HG03439 (cell line): ENCODE results near the gene LINC01488.

Experiments
- ATAC-seq: cut with Tn5 transposase; IDR thresholded peaks from one replicate; pipeline ENCODE4 v1.9.1; 2021; ENCODE audit warnings: mild to moderate bottlenecking, moderate library complexity; ENCODE audit not compliant: unreplicated experiment

Gene LINC01488

GRCh38 chr11:69524991-69525411 lies 43.5 kb downstream of the LINC01488 start:
- no peak for ATAC-seq

GRCh38 chr11:69525516-69526452 lies 44.3 kb downstream of the LINC01488 start:
- no peak for ATAC-seq

- no peak for ATAC-seq
These were observed 45.0 kb downstream of the LINC01488 start for GRCh38 chr11:69526453-69526810.

- no peak for ATAC-seq
These were observed 47.5 kb downstream of the LINC01488 start for GRCh38 chr11:69529001-69529400.

GRCh38 chr11:69530278-69531070 lies 49.0 kb downstream of the LINC01488 start:
- ATAC-seq: no peak

- ATAC-seq: no peak
These were observed 49.7 kb downstream of the LINC01488 start for GRCh38 chr11:69531071-69531716.

GRCh38 chr11:69531717-69532088 lies 50.2 kb downstream of the LINC01488 start:
- ATAC-seq: no peak

- ATAC-seq: no peak
These were observed 52.1 kb downstream of the LINC01488 start for GRCh38 chr11:69533296-69534165.

GRCh38 chr11:69534166-69534530 lies 52.7 kb downstream of the LINC01488 start:
- no peak for ATAC-seq

- no peak for ATAC-seq
These were observed 54.4 kb downstream of the LINC01488 start for GRCh38 chr11:69535908-69536307.

- ATAC-seq: no peak
These were observed 54.9 kb downstream of the LINC01488 start for GRCh38 chr11:69536406-69536805.

- ATAC-seq: no peak
These were observed 55.7 kb downstream of the LINC01488 start for GRCh38 chr11:69537126-69537525.

- no peak for ATAC-seq
These were observed 56.6 kb downstream of the LINC01488 start for GRCh38 chr11:69537855-69538640.

GRCh38 chr11:69538854-69539253 lies 57.4 kb downstream of the LINC01488 start:
- no peak for ATAC-seq

GRCh38 chr11:69539416-69540117 lies 58.1 kb downstream of the LINC01488 start:
- no peak for ATAC-seq

GRCh38 chr11:69540118-69541000 lies 58.9 kb downstream of the LINC01488 start:
- no peak for ATAC-seq

GRCh38 chr11:69541001-69541285 lies 59.5 kb downstream of the LINC01488 start:
- ATAC-seq: no peak
